ENCODE results near the gene STAT5A. TPM values are rescaled to one million over a fixed set of nuclear protein-coding genes. Genes with fewer than 3 reads are reported as not detected.

The STAT5A gene
- total and polyA plus RNA-seq, 9 of the 15 experiments (the other 6 are each of a cell fraction or from before 2014, with no cell fraction given): 79.9 to 415 (median 196) TPM

DNA sequence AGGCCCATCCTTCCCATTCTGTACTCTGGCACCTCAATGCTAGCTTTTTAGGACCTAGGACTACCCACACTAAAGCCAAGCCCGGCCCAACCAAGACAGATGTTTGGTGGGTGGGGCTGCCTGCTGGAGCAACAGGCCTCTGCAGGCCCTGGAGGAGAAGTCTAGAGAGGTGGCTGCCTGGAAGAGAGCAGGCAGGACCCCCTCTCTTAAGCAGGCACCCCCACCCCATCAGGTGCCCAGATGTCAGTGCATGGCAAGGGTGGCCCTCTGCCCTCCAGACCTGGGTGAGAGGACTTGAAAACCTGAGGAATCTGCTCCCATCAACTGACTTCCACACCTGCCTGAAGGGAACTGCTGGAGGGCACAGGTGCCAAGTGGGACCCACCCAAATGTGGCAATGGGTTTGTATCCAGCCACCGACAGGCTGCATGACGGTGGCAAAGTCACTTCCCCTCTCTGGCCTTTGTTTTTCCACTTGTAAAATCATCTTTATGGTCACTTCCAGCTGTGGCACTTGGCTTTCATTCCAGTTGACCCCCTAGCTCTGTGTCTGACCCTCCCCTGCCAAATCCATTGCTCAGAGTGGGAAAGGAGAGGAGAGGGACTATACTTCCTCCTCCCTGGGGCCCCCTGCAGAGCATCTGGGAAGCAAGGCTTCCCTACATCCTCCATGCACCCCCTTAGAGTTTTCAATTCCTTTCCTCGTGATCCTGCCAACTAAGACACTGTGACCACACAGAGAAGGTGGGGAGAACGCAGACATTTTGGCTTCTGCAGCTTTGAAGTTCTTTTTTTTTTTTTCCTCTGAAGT lies 1.7 kb upstream of the STAT5A start (continued):
- TF ChIP-seq, protein P1, sequence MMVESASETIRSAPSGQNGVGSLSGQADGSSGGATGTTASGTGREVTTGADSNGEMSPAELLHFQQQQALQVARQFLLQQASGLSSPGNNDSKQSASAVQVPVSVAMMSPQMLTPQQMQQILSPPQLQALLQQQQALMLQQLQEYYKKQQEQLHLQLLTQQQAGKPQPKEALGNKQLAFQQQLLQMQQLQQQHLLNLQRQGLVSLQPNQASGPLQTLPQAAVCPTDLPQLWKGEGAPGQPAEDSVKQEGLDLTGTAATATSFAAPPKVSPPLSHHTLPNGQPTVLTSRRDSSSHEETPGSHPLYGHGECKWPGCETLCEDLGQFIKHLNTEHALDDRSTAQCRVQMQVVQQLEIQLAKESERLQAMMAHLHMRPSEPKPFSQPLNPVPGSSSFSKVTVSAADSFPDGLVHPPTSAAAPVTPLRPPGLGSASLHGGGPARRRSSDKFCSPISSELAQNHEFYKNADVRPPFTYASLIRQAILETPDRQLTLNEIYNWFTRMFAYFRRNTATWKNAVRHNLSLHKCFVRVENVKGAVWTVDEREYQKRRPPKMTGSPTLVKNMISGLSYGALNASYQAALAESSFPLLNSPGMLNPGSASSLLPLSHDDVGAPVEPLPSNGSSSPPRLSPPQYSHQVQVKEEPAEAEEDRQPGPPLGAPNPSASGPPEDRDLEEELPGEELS (CRISPR knock-in tag; IDR thresholded peaks at IDR 0.05; ENCODE audit: borderline replicate concordance): no peak
- TF ChIP-seq SMARCA5 (IDR thresholded peaks at IDR 0.05): no peak
- no peak for TF ChIP-seq PTRF (tag; IDR thresholded peaks at IDR 0.05)
- TF ChIP-seq, protein P2, sequence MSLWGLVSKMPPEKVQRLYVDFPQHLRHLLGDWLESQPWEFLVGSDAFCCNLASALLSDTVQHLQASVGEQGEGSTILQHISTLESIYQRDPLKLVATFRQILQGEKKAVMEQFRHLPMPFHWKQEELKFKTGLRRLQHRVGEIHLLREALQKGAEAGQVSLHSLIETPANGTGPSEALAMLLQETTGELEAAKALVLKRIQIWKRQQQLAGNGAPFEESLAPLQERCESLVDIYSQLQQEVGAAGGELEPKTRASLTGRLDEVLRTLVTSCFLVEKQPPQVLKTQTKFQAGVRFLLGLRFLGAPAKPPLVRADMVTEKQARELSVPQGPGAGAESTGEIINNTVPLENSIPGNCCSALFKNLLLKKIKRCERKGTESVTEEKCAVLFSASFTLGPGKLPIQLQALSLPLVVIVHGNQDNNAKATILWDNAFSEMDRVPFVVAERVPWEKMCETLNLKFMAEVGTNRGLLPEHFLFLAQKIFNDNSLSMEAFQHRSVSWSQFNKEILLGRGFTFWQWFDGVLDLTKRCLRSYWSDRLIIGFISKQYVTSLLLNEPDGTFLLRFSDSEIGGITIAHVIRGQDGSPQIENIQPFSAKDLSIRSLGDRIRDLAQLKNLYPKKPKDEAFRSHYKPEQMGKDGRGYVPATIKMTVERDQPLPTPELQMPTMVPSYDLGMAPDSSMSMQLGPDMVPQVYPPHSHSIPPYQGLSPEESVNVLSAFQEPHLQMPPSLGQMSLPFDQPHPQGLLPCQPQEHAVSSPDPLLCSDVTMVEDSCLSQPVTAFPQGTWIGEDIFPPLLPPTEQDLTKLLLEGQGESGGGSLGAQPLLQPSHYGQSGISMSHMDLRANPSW (CRISPR knock-in tag; IDR thresholded peaks at IDR 0.05): no peak
- no peak for TF ChIP-seq RBM17 (IDR thresholded peaks at IDR 0.05; ENCODE audit: borderline replicate concordance, low read depth, low read length)
- TF ChIP-seq BACH1 (tag; IDR thresholded peaks at IDR 0.05): no peak
- peak in 1 of 2 experiments; percentile 88; a peak in 2 of 4 replicates for TF ChIP-seq SIN3A (IDR thresholded peaks at IDR 0.05; ENCODE audit: borderline replicate concordance in 2 of 2, control insufficient read depth in 1 of 2, low read depth in 2 of 2, low read length in 2 of 2)
- TF ChIP-seq SAFB (IDR thresholded peaks at IDR 0.05; ENCODE audit: borderline replicate concordance, low read depth, low read length): no peak
- no peak for TF ChIP-seq ZZZ3 (IDR thresholded peaks at IDR 0.05)
- TF ChIP-seq ZNF217 (CRISPR knock-in tag; IDR thresholded peaks at IDR 0.05): no peak
- no peak for TF ChIP-seq MCM2 (IDR thresholded peaks at IDR 0.05; ENCODE audit: low read depth)
- no peak for TF ChIP-seq KLF6 (CRISPR knock-in tag; IDR thresholded peaks at IDR 0.05; ENCODE audit: borderline replicate concordance)
- TF ChIP-seq ZC3H11A (IDR thresholded peaks at IDR 0.05; ENCODE audit: low read depth, low read length): no peak
- no peak for TF ChIP-seq SREBF2 (CRISPR knock-in tag; IDR thresholded peaks at IDR 0.05)
- TF ChIP-seq NBN (IDR thresholded peaks at IDR 0.05; ENCODE audit: low read depth): no peak
- no peak for TF ChIP-seq ZNF766 (CRISPR knock-in tag; conservative IDR thresholded peaks at IDR 0.05)
- no peak for TF ChIP-seq ZNF239 (CRISPR knock-in tag; IDR thresholded peaks at IDR 0.05)
- no peak for TF ChIP-seq HDAC6 (IDR thresholded peaks at IDR 0.05; ENCODE audit: low read depth, low read length)
- TF ChIP-seq ZNF175 (CRISPR knock-in tag; IDR thresholded peaks at IDR 0.05; ENCODE audit: low read depth): no peak
- TF ChIP-seq DDX20 (tag; IDR thresholded peaks at IDR 0.05; ENCODE audit: low read depth): no peak
- no peak for TF ChIP-seq MTA2 (IDR thresholded peaks at IDR 0.05; ENCODE audit: low read depth)
- no peak for TF ChIP-seq ZSCAN29 (IDR thresholded peaks at IDR 0.05)
- TF ChIP-seq SLC30A9 (CRISPR knock-in tag; IDR thresholded peaks at IDR 0.05): no peak

All from K562 (cell line).